Stimulated activated CD4-positive, alpha-beta T cell treated with anti-CD3 and anti-CD28 coated beads, TNF-alpha, amount 100 ng/mL, for 48 hours (primary cell): Measurements from ENCODE around the gene SLC33A1.

Experiments used
- DNase-seq, 3 donors: peaks; one replicate each; pipeline ENCODE4 v3.0.0-alpha.2; 2020; ENCODE audit warnings: low read depth in 3 of 3

SLC33A1 gene

DNA sequence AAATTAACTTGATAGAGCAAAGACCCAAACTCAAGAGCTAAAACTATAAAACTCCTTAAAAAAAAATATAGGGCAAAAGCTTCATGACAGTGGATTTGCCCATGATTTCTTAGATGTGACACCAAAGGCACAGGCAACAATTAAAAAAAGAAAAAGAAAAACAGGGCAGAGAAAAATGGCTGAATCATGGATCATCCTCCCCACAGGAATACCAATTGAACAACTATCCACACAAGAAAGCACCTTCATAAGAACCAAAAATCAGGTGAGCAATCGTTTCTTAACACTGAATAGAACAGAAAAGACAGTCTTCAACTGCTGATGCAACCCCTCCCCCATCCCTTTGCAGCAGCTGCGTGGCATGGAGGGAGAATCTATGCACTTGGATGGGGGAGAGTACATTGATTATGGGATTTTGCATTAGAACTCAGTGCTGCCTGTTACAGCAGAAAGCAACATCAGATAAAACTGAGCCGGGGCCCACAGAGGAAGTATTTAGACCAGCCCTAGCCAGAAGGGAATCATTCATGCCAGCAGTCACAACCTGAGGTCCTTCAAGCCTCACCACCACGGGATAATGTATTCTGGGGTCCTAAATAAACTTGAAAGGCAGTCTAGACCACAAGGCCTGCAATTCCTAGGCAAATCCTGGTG lies 63.8 kb downstream of the SLC33A1 start:
- DNase-seq: no peak

DNA sequence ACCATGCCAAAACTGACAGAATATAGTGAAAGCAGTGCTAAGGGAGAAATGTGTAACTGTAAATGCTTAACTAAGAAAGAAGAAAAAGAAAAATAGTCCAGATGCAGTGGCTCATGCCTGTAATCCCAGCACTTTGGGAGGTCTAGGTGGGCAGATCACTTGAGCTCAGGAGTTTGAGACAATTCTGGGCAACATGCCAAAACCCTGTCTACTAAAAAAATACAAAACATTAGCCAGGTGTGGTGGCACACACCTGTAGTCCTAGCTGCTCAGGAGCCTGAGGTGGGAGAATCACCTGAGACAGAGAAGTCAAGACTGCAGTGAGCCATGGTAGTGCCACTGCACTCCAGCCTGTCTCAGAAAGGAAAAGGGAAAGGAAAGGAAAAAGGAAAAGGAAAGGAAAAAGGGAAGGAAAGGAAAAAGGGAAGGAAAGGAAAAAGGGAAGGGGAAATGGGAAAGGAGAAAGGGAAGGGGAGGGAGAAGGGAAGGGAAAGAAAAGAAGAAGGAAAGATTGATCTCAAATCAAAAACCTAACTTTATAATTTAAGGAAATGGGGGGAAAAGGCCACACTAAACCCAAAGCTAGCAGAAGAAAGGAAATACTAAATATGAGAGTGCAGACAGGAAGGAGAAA lies 68.4 kb downstream of the SLC33A1 start:
- DNase-seq: no peak

GRCh38 chr3:155782390-155782953 lies 71.8 kb downstream of the SLC33A1 start:
- DNase-seq: no peak

GRCh38 chr3:155780291-155780690 lies 73.9 kb downstream of the SLC33A1 start:
- DNase-seq: no peak

GRCh38 chr3:155778462-155778861 lies 75.8 kb downstream of the SLC33A1 start:
- no peak for DNase-seq

GRCh38 chr3:155772801-155773200 lies 81.4 kb downstream of the SLC33A1 start:
- DNase-seq: no peak

DNA sequence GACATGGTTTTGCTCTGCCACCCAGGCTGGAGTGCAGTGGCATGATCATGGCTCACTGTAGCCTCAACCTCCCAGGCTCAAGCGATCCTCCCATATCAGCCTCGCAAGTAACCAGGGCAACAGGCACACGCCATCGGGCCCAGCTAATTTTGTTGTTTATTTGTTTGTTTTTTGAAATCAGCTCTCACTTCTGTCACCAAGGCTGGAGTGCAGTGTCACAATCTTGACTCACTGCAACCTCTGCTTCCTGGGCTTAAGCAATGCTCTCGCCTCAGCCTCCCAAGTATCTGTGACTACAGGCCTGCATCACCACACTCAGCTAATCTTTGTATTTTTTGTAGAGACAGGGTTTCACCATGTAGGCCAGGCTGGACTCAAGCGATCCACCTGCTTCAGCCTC lies 83.1 kb downstream of the SLC33A1 start:
- DNase-seq: no peak
